ENCODE results near the gene CNTNAP4.

Gene CNTNAP4

GRCh38 chr16:76483307-76483909 is 206.2 kb downstream of the CNTNAP4 start:
- Histone ChIP-seq H3K9me3 (no peaks in the 10 kb centered on the region), H3K4me2 (no peak overlapping the region), H3K4me1 (no peaks in the 10 kb centered on the region), H3K4me3 (no peak overlapping the region), H3K27ac (no peak overlapping the region), H3K27me3 (no peaks in the 10 kb centered on the region), H4K20me1 (no peaks in the 10 kb centered on the region), H3K36me3 (no peaks in the 10 kb centered on the region), H3K9ac (no peak overlapping the region)
- no peak for TF ChIP-seq Cebpa-rat (IDR thresholded peaks at IDR 0.05)

GRCh38 chr16:76484020-76484419 is 206.8 kb downstream of the CNTNAP4 start:
- Histone ChIP-seq H3K36me3 (no peaks in the 10 kb centered on the region), H3K27ac (no peak overlapping the region), H3K9me3 (no peaks in the 10 kb centered on the region), H3K4me2 (no peak overlapping the region), H3K9ac (no peak overlapping the region), H3K4me3 (no peak overlapping the region), H3K27me3 (no peaks in the 10 kb centered on the region), H3K4me1 (no peaks in the 10 kb centered on the region), H4K20me1 (no peaks in the 10 kb centered on the region)
- no peak for TF ChIP-seq Cebpa-rat (IDR thresholded peaks at IDR 0.05)

DNA sequence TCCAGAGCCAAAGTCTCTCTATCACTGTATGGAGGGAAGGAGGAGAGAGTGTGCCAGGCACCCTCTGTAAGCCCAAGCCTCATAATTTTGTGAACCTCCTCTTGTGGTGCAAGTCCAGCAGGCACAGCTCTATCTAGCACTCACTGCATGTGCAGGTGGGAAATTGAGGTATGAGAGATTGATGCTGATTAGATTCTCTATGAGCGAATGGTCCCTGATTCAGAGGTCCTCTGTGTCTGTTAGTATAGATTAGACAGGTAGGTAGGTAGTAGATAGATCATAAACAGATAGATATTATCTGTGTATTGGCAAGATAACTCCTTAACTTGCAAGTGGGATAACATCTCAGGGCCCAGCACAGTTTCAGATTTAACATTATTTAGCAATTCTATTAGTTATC is 209.5 kb downstream of the CNTNAP4 start:
- H3K27me3 ChIP-seq = no peaks in the 10 kb centered on the region
- no peaks in the 10 kb centered on the region for H3K36me3 ChIP-seq
- H3K4me1 ChIP-seq = no peaks in the 10 kb centered on the region
- H4K20me1 ChIP-seq = no peaks in the 10 kb centered on the region
- no peak for TF ChIP-seq Cebpa-rat (IDR thresholded peaks at IDR 0.05)
- H3K4me3 ChIP-seq = no peak overlapping the region
- H3K9ac ChIP-seq = no peak overlapping the region
- H3K4me2 ChIP-seq = no peak overlapping the region
- no peak overlapping the region for H3K27ac ChIP-seq
- H3K9me3 ChIP-seq = no peaks in the 10 kb centered on the region

GRCh38 chr16:76487411-76488064 is 210.3 kb downstream of the CNTNAP4 start:
- H3K4me3 ChIP-seq = no peak overlapping the region
- no peak overlapping the region for H3K27ac ChIP-seq
- TF ChIP-seq Cebpa-rat (IDR thresholded peaks at IDR 0.05) = no peak

DNA sequence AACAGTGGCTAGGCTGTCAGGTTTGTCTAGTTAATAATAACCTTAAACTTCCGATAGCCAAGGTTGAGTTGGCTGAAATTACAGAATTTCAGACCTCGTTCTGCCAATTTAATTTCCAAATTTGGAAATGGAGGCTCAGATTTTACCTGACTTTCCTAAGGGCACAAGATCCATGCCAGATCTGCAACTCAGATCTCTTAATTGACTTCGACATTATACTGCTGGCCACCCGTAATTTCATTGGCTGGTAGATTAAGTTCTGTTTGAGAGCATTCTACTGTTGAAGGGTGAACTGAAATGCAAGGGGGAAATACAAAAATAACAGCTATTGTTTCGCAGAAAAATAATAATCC is 210.8 kb downstream of the CNTNAP4 start:
- no peaks in the 10 kb centered on the region; the same call in 1 of the 2 replicates for H3K4me1 ChIP-seq
- H3K4me3 ChIP-seq = no peak overlapping the region
- H3K4me2 ChIP-seq = no peak overlapping the region
- H3K36me3 ChIP-seq = no peaks in the 10 kb centered on the region
- no peak overlapping the region for H3K27ac ChIP-seq
- no peaks in the 10 kb centered on the region for H3K27me3 ChIP-seq
- TF ChIP-seq Cebpa-rat (IDR thresholded peaks at IDR 0.05) = no peak
- H3K9me3 ChIP-seq = 0 out of 2 replicates have a peak, but pooled peaks cover 4% of the 10 kb centered on the region
- no peak overlapping the region for H3K9ac ChIP-seq
- H4K20me1 ChIP-seq = no peaks in the 10 kb centered on the region

More at GRCh38 chr16:76487411-76488064, 210.3 kb downstream of the CNTNAP4 start:
- Histone ChIP-seq H4K20me1 (no peaks in the 10 kb centered on the region), H3K36me3 (no peaks in the 10 kb centered on the region), H3K9me3 (0 out of 2 replicates have a peak, but pooled peaks cover 2% of the 10 kb centered on the region), H3K27me3 (no peaks in the 10 kb centered on the region), H3K9ac (no peak overlapping the region), H3K4me1 (no peaks in the 10 kb centered on the region), H3K4me2 (no peak overlapping the region)

DNA sequence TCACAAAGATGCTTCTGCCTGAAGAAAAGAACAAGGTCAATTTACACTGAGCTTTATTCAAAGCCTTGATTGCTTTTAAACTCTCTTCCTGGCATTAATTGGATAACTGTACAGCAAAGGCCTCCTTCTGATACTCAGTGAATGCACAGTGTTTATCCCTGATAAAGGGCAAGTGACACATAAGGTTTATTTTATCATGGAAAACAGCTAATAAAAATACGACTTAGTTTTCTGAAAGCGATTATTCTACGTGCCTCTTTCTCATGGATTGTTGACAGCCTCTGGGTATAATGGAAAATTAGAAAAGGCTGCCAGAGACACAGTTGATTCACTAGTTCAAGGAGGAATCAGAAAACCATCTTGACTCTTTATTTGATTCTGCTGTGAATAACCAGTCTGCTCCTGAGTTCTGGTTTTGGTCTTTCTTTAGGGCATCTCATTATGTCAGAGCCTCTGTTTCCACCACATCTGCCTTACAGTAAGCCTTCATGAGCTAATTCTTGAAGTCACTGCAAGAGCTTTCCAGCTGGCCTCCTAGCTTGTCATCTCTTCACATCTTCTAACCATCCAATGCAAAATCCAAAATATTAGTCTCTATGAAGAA is 212.9 kb downstream of the CNTNAP4 start:
- Histone ChIP-seq H3K9ac (no peak overlapping the region), H3K9me3 (0 out of 2 replicates have a peak, but pooled peaks cover 4% of the 10 kb centered on the region)
- TF ChIP-seq Cebpa-rat (IDR thresholded peaks at IDR 0.05) = no peak

DNA sequence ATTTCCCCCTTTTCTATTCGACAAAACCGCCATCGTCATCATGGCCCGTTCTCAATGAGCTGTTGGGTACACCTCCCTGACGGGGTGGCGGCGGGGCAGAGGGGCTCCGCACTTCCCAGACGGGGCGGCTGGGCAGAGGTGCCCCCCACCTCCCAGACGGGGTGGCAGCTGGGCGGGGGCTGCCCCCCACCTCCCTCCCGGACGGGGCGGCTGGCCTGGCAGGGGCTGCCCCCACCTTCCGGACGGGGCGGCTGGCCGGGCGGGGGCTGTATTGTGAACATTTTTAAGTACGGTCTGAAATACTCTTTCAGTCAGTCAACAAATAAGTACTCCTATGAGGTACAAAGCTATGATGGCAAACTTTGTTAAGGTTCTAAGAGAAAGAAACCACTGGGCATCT is 222.8 kb downstream of the CNTNAP4 start:
- no peaks in the 10 kb centered on the region for H4K20me1 ChIP-seq
- H3K27me3 ChIP-seq = no peaks in the 10 kb centered on the region
- TF ChIP-seq Cebpa-rat (IDR thresholded peaks at IDR 0.05) = no peak
- no peak overlapping the region for H3K27ac ChIP-seq
- no peak overlapping the region for H3K9ac ChIP-seq
- no peak overlapping the region for H3K4me3 ChIP-seq
- H3K4me1 ChIP-seq = no peaks in the 10 kb centered on the region
- no peaks in the 10 kb centered on the region for H3K36me3 ChIP-seq
- H3K9me3 ChIP-seq = no peaks in the 10 kb centered on the region
- H3K4me2 ChIP-seq = no peak overlapping the region

More for the DNA sequence above, 212.9 kb downstream of the CNTNAP4 start:
- Histone ChIP-seq H3K4me3 (no peak overlapping the region), H4K20me1 (no peaks in the 10 kb centered on the region), H3K27me3 (no peaks in the 10 kb centered on the region), H3K27ac (no peak overlapping the region), H3K36me3 (no peaks in the 10 kb centered on the region), H3K4me2 (no peak overlapping the region), H3K4me1 (no peaks in the 10 kb centered on the region; the same call in 1 of the 2 replicates)

DNA sequence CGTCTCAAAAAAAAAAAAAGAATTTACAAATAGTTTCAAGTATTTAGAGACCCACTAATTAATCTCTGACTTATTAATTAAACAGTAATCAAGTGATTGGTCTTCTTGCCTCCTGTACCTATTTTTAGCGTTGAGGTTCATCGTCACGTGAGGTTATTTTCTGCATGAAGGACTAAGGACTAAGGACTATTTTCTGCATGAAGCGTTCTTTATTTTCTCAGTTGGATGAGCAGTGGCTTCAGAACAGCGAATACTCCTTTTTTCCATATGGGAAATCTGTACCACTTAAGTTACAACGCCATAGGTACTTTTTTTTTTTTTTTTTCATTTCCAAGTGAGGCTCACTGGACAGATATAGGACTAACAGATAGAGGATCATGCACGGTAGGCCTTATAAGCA is 224.9 kb downstream of the CNTNAP4 start:
- Histone ChIP-seq H3K9me3 (no peaks in the 10 kb centered on the region), H3K4me3 (no peak overlapping the region), H3K27me3 (no peaks in the 10 kb centered on the region), H3K4me2 (no peak overlapping the region), H4K20me1 (no peaks in the 10 kb centered on the region), H3K9ac (no peak overlapping the region), H3K4me1 (no peaks in the 10 kb centered on the region), H3K36me3 (no peaks in the 10 kb centered on the region), H3K27ac (no peak overlapping the region)
- no peak for TF ChIP-seq Cebpa-rat (IDR thresholded peaks at IDR 0.05)

GRCh38 chr16:76502555-76502954 is 225.4 kb downstream of the CNTNAP4 start:
- H3K4me1 ChIP-seq = no peaks in the 10 kb centered on the region
- no peaks in the 10 kb centered on the region for H4K20me1 ChIP-seq
- no peak overlapping the region for H3K4me3 ChIP-seq
- no peaks in the 10 kb centered on the region for H3K9me3 ChIP-seq
- H3K36me3 ChIP-seq = no peaks in the 10 kb centered on the region
- H3K27ac ChIP-seq = no peak overlapping the region
- no peak overlapping the region for H3K9ac ChIP-seq
- no peaks in the 10 kb centered on the region for H3K27me3 ChIP-seq
- TF ChIP-seq Cebpa-rat (IDR thresholded peaks at IDR 0.05) = no peak
- no peak overlapping the region for H3K4me2 ChIP-seq

DNA sequence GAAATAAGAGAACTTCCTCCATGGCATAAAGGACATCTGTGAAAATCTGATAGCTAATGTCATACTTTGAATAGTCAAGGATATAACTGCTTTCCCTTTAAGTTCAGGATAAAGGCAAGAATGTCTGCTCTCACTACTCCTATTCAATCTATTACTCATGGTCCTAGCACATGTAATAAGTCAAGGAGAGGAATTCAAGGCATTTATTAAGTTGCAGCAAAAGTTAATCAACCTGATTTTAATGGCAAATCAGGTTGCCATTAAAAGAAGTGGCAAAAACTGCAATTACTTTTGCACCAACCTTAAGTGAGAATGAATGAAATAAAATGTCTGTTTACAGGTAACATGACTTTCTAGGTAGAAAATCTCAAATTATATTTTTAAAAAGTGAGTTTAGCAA is 225.9 kb downstream of the CNTNAP4 start:
- Histone ChIP-seq H3K36me3 (no peaks in the 10 kb centered on the region), H3K4me1 (no peaks in the 10 kb centered on the region), H3K9me3 (no peaks in the 10 kb centered on the region), H3K4me3 (no peak overlapping the region), H3K4me2 (no peak overlapping the region), H4K20me1 (no peaks in the 10 kb centered on the region), H3K27ac (no peak overlapping the region), H3K27me3 (no peaks in the 10 kb centered on the region), H3K9ac (no peak overlapping the region)
- TF ChIP-seq Cebpa-rat (IDR thresholded peaks at IDR 0.05) = no peak

Measured in BLaER1 (cell line).